Esophagus muscularis mucosa (tissue), 3 donors: ENCODE data around the gene PLAU.

Experiments used
- CTCF ChIP-seq, 3 experiments: fragments of 200-600 bp in 2 of 3; fragments of 450-650 bp in 1 of 3; sonication (generic) in 2 of 3; IDR thresholded peaks; one replicate each; pipeline ENCODE4 v1.5.1; 2017 to 2019; ENCODE audit warnings: antibody characterized with exemption in 3 of 3, mild to moderate bottlenecking in 2 of 3, moderate library complexity in 1 of 3
- POLR2A ChIP-seq: fragments of 450-650 bp; IDR thresholded peaks from one replicate; pipeline ENCODE4 v1.6.1; 2017; ENCODE audit warnings: antibody characterized with exemption, moderate library complexity, mild to moderate bottlenecking, low read depth

GRCh38 chr10:73866621-73867020 is 44.3 kb upstream of the PLAU start:
- TF ChIP-seq CTCF (IDR thresholded peaks at IDR 0.05) = no peak
- no peak for TF ChIP-seq POLR2A
